NCI-H2081 (cell line): ENCODE results near the gene ELANE.
"Not testable (repeated sequence)": the region's sequence is repeated elsewhere in the genome, so short reads cannot be mapped to it uniquely, and the experiment has no call there.

ENCODE experiments used
- DNase-seq, 2 experiments: peaks; one replicate each; lab custom pipeline; 2025; lab: John Stamatoyannopoulos, UW

ELANE gene

GRCh38 chr19:814152-815078 is 37.7 kb upstream of the ELANE start:
- DNase-seq: no peak

GRCh38 chr19:815079-815774 is 36.9 kb upstream of the ELANE start:
- no peak for DNase-seq

GRCh38 chr19:815775-816499 is 36.2 kb upstream of the ELANE start:
- no peak for DNase-seq

- no peak for DNase-seq
Observed at GRCh38 chr19:816500-816857, 35.6 kb upstream of the ELANE start.

- DNase-seq: not testable (repeated sequence)
Observed at GRCh38 chr19:820212-820611, 31.9 kb upstream of the ELANE start.

- no peak for DNase-seq
Observed at GRCh38 chr19:821231-821824, 30.8 kb upstream of the ELANE start.

GRCh38 chr19:821825-822503 is 30.1 kb upstream of the ELANE start, which contains the start of gene PLPPR3:
Gene PLPPR3, minus strand, starts transcription at chr19:821955. Its CDS starts 396 bp downstream, at chr19:821559.
- DNase-seq: no peak

GRCh38 chr19:823565-824121 is 28.5 kb upstream of the ELANE start:
- no peak for DNase-seq

- no peak for DNase-seq
Observed at GRCh38 chr19:824885-825284, 27.2 kb upstream of the ELANE start.

- no peak for DNase-seq
Observed at GRCh38 chr19:825897-826644, 26.0 kb upstream of the ELANE start.

GRCh38 chr19:827314-827709 is 24.8 kb upstream of the ELANE start:
- DNase-seq: no peak

GRCh38 chr19:827710-828321 is 24.3 kb upstream of the ELANE start, which contains the start of gene AZU1:
Gene AZU1, plus strand, starts transcription at chr19:827837. Its CDS starts 10 bp downstream, at chr19:827847.
- no peak for DNase-seq

- DNase-seq: no peak
Observed at GRCh38 chr19:829129-829758, 22.9 kb upstream of the ELANE start.

GRCh38 chr19:831407-832369 is 20.4 kb upstream of the ELANE start:
- DNase-seq: no peak

GRCh38 chr19:834216-834615 is 17.9 kb upstream of the ELANE start:
- DNase-seq: no peak

GRCh38 chr19:835210-835810 is 16.8 kb upstream of the ELANE start:
- no peak for DNase-seq

- no peak for DNase-seq
Observed at GRCh38 chr19:840519-841206, 11.4 kb upstream of the ELANE start, which contains the start of gene PRTN3. Gene PRTN3, plus strand, starts transcription at chr19:840999. Its CDS starts 10 bp downstream, at chr19:841009.
